HG03520 (cell line): Measurements from ENCODE around the gene PTCD2.

ENCODE experiments used
- ATAC-seq: cut with Tn5 transposase; IDR thresholded peaks from one replicate; pipeline ENCODE4 v1.9.1; 2021; ENCODE audit warnings: mild to moderate bottlenecking, moderate library complexity; ENCODE audit not compliant: unreplicated experiment

Gene PTCD2, protein sequence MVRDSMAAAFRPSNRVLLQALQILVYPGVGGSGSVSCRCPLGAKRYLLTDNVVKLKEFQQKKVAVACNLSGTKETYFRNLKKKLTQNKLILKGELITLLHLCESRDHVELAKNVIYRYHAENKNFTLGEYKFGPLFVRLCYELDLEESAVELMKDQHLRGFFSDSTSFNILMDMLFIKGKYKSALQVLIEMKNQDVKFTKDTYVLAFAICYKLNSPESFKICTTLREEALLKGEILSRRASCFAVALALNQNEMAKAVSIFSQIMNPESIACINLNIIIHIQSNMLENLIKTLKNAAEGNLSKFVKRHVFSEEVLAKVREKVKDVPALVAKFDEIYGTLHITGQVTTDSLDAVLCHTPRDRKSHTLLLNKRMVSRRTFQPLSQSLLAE

DNA sequence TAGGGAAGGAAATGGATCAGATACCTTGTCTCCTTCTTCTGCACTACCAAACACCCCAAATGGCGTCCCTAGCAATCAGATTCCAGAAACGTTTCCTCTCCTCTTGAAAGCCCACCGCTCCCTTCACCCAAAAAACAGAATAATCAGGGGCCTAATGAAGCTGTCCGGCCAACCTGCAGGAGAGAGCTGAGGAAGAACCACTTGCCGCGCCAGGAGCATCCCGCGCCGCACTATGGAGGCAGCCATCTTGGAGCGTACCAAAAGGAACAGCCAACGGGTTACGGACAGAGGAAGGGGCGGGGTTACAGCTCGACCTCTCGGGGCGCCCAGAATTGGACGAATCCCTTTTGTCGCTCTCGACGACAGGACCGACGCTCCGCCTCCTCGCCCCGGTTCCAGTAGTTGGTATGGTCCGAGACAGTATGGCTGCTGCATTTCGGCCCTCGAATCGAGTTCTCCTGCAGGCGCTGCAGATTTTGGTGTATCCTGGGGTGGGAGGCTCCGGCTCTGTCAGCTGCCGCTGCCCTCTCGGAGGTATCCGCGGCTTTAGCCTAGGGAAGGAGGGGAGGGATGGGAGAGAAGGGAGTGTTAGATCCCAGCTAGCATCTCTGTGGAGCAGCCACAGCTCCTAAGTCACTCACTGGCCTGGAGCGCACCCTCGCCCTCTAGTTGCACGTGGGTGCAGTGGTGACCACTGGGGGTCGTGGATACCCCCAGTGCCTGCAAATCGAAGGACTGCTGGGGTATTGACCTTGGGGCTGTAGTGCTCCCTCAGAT, at the start of gene PTCD2, which contains the start of gene MRPS27:
PTCD2 (plus strand) TSS at position 398 of the 777 bp plus-strand sequence; CDS start at position 408, 10 bp downstream.
MRPS27 (minus strand) TSS at position 265 of the 777 bp plus-strand sequence; CDS start at position 246, 19 bp downstream.
- peak; percentile 97 for ATAC-seq

DNA sequence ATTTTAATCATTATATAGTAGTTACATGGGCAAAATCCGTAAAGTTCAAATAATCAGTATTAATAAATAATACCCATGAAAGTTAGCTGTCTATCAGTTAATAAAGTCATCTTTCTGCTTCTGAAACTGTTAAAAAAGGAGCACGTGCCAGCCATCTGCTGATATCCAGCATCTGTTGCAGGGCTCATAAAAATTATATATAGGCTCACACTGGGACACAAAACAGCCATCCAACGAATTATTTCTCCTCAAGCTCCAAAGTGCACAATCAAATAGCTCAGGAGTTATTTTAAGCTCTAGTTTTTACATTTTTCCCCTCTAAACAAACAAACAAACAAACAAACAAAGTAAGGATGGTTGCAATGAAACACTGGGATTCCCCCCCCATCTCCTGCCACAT, 48.5 kb upstream of the PTCD2 start:
- ATAC-seq: no peak

DNA sequence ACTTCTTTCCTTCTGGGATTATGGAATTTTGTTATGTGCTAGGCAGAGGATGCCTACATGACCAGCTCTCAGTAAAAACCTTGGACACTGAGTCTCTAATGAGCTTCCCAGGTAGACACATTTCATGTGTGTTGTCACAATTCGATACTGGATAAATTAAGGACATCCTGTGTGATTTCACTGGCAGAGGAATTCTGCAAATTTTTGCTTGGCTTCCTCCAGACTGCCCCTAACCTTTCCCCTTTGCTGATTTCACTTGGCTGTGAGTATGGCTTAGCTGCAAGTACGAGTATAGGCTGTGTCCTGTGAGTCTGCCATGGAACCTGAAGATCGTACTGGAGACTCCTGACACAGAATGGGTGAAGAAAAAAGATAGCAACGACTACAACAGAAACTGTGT, 47.8 kb upstream of the PTCD2 start:
- no peak for ATAC-seq

DNA sequence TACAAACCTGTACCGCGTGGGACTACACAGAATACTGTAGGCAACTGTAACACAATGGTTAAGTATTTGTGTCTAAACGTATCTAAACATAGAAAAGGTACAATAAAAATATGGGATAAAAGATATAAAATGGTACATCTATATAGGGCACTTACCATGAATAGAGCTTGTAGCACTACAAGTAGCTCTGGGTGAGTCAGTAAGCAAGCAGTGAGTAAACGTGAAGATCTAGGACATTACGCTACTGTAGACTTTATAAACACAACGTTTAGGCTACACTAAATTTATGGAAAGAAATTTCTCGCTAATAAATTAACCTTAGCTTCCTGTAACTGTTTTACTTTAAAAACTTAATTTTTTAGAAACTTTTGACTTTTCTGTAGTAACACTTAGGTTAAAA, 46.6 kb upstream of the PTCD2 start:
- ATAC-seq: no peak

DNA sequence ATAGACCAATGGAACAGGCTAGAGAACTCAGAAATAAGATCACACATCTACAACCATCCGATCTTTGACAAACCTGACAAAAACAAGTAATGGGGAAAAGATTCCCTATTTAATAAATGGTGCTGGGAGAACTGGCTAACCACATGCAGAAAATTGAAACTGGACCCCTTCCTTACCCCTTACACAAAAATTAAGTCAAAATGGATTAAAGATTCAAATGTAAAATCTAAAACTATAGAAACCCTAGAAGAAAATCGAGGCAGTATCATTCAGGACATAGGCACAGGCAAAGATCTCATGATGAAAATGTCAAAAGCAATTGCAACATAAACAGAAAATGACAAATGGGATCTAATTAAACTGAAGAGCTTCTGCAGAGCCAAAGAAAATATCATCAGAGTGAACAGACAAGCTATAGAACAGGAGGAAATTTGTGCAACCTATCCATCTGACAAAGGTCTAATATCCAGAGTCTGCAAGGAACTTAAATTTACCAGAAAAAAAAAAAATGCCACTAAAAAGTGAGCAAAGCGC, 43.9 kb upstream of the PTCD2 start:
- no peak for ATAC-seq

DNA sequence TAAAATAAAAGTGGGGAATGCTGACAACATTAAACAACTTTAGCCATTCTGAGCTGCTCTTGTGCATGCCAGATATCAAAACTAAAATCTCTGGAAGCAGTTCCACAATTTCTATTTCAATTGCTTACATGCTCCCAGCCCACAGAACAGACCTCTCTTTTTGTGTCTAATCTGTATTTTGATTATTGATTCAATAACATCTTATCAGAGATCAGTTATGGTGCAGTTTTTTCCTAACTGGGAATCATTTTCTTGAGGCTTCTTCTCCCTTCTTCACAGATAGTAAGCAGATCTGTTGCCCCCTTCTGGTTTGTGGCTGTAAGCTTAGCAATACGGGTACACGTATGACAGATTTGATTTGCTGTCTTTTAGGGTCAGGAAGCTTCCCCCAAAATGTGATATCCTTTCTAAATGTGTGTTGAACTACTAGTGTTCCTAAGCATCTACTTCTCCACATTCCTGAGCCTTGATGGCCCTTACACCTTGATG, 39.5 kb upstream of the PTCD2 start:
- no peak for ATAC-seq

DNA sequence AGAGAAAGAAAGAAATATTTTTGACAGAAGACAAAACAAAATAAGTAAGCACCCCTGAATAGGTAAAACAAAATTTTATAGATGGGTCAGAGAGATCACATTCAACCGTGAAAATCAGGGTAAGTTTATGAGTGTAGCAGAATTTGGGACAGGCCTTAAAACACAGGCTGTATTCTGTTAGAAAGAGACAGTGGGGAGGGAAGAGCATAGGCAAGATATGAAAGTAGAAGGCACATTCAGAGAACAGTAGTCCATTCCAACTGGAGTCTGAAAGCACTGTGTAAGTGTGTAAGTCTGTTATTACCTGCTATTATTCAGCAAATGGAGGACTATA, 38.8 kb upstream of the PTCD2 start:
- no peak for ATAC-seq

DNA sequence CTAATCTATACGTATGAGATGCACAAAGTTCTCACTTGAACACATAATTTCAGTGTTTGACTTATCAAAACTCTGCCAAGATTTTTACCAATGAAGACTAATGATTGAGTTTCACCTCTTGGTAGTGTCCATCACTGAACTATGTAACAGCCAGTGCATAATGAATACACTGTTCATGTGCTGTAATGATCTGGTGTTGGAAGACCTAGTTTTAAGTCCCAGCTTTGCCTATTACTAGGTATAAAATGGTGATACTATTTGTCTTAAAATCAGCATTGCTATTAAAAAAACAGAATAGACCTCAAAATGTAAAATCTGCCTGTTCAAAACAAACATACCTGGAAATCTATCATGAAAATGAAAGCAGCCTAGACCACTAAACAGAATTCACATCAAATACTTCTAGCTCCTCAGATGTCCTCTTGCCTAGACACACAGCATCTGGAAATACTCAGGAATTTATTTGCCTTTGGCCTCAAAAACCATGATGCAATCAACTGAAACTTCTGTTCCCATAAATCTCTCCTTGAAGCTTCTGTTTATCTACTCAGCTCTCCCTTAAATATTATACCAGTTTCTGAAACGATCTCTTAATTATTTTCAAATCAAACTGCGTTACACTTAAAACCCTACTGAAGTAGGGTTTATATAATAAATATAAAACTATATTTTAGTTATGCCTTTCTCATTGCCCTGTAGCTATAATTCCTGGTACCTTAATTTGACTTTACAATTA, 38.2 kb upstream of the PTCD2 start:
- ATAC-seq: no peak

DNA sequence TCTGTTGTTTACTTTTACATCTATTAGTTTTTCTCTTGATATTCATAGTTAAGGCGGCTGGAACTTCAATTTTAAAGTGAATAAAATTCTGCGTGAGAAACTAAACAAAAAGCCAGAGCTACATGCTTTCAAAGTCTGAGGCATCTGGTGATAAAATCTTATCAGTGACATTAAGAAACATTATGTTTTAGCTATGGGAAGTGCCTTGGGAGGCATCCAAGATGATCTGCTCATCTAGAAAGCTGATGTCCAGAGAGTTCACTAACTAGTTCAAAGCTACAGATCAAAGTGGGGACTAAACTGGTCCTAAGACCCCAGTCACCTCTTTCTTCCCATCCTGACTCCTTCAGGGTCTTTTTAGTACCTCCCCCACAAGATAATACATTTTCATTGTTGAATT, 37.3 kb upstream of the PTCD2 start:
- no peak for ATAC-seq

DNA sequence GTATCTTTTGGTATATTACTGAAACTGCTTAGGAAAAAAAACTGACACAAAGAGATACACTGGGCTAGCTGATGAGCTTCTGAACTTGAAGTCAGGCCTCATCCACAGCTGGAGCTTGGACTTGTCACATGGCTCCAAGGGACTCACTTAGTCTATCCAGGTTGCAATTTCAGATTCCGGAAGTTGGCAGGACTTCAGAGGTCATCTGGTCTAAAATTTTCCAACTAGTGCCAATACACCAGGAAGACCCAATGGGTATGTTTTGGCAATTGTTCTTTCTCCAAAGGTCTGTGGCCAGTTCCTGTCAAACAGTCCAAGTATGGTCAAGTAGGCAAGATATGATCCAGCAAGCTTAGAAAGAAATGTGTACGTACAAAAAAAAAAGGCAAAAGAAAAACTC, 36.8 kb upstream of the PTCD2 start:
- no peak for ATAC-seq

DNA sequence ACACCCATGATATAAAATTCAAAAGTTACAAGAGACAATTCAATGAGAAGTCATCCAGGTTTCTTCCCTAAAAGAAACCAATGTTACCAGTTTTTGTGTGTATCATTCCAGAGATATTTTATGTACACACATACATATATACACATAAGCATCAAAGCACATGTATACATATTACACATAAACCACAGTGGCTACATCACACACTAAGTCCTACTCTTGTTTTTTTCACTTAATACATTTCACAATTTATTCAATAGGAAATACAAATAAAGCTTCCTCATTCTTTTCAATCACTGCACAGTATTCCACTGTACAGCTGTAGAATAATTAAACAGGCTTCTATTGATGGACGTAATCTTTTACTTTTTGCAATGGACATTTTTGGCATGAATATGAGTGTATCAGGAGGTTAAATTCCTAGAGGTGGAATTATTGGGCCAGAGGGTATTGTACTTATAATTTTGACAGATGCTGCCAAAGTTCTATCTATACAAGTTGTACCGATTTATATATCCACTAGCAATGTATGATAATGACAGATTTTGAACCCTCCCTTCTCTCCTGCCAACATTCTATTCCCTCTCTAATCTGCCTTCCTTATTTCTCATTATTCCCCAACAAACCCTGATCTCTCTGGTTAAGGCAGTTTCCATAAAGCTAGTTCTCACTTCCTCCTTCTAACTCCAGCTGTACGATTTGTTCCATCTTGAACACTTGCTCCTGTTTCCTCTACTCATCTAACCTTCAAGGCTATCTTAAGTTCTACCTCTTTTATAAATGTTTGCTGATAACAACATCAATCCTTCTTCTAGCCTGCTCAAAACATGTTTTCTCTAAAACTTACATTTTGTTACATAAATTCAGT, 35.4 kb upstream of the PTCD2 start:
- ATAC-seq: no peak

DNA sequence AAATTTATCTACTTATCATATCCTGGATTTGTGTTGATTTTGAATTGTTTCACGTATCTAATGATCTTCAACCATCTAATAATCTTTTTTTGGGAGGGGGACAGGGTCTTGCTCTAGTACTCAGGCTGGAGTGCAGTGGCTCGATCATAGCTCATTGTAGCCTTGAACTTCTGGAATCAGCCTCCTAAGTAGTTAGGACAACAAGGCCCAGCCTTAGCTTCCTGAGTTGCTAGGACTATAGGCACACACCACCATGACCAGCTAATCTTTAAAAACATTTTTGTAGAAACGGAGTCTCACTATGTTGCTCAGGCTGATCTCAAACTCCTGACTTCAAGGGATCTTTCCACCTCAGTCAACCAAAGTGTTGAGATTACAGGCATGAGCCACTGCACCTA, 34.8 kb upstream of the PTCD2 start:
- ATAC-seq: no peak

DNA sequence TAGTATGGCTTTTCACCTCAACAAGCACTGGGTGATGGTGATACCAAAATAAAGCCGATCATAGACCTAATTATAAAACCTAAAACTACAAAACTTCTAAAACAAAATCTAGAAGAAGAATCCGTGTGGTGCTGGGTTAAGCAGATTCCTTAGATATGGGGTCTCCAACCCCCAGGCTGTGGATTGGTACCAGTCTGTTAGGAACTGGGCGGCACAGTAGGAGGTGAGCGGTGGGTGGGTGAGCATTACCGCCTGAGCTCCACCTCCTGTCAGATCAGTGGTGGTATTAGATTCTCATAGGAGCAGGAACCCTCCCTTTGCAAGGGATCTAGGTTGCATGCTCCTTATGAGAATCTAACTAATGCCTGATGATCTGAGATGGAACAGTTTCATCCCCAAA, 33.4 kb upstream of the PTCD2 start:
- no peak for ATAC-seq

DNA sequence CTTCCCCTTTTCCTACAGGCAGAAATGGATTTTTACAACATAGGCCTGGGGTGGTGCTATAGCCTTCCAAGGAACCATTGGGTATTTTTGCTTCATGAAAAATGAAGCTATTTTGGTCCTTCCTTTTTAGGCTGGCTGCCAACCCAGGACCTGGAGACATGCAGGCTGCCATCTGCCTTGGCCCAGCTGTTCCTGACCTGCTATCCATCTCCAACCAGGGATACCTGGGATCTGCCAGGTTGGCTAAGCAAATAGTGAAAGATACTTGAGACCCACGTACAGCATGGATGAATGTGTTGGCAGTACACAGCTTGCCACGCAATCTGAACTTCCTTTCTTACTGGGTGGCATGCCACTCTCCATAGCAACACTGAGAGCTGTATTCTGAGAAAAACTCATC, 31.2 kb upstream of the PTCD2 start:
- ATAC-seq: no peak

DNA sequence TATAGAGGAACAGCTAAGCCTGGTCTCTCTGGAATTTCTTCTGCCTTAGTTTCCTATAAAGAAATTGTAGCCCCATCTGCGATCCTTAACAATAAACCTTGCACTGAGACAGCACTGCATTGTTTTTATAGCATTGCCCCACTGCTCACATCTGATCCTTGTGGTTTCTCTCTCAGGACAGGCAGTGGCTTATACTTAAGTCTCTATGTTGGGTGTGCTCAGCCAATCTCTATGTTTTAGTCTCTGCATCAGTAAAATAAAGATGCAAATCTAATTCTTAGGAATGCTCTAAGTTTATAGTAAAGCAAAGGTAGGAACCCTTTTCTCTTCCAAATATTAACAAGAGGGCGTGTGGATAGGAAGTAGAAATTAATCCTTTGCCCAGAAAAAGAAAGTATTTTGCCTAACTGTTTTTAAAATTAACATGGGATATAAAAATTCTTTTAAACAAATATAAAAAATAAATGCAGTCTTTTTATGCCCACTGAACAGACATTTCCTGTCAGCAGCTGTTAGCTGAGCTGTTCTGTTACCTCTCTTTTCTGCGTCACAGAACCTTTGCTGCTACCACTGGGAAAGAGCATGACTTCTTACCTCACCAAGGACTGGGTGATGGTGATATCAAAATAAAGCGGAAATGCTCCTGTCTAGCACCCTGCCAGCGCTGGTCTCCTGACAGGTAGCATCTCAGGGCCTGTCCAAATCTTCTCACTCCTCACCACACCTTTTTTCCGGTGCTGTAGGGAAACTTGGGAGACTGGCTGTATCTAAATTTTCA, 29.6 kb upstream of the PTCD2 start:
- no peak for ATAC-seq

DNA sequence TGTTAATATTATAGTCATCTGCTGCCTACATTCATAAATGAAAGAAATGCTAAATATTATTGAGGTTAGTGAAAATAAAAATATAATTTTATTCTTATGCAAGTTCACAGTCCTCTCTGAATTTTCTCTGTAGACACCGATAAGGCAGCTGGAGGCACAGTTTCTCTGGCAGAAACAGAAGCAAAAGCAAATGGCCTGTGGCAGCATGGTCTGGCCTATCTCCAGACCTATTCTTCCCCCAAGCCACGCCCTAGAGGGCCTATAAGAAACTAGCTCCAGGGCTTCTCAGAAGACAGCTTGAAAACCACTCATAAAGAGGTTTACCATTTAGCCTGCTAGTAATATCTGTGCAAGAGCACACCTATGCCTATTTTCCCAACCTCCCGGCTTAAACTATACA, 28.6 kb upstream of the PTCD2 start:
- ATAC-seq: no peak

DNA sequence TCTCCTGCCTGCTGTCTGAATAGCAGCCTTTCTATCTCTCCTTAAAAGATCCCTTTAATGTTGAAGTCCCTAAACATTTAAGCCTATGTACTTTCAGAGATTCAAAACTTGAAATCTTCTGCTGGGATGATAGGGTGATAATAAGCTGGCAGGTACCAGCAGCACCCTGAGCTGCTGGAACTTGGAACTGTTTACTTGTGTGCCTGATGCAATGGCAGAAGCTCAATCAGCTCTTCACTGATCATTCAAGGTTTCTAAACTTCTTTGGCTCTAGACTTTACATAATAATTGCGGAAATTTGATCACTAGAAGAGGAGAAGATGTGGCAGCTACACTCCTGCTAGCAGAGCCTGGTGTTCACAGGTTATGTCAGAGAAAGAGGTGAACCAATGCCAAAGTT, 27.8 kb upstream of the PTCD2 start:
- ATAC-seq: no peak

DNA sequence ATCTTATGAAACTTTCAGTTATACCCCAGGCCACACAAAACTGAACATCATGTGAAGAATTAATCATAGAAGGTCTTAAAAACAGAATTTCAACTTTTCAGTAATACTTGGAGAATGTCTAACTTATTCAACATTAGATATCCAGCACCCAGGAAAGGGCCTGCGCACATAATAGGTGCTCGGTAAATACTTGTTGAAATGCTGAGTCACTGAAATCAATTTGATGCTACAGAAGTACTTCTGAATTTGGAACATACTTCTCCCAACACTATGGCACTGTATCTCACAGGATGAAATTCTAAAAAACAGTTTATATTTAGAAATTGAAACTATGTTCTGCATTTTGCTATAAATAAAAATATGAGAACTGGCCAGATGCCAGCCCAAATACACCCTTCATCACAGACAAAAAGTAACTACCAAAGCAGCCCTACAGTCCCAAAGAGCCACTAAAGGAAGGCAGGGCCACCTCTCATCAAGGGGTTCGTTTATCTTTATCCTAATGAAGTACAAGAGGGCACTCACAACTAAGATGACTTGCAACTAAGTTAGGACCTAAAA, 26.6 kb upstream of the PTCD2 start:
- no peak for ATAC-seq

DNA sequence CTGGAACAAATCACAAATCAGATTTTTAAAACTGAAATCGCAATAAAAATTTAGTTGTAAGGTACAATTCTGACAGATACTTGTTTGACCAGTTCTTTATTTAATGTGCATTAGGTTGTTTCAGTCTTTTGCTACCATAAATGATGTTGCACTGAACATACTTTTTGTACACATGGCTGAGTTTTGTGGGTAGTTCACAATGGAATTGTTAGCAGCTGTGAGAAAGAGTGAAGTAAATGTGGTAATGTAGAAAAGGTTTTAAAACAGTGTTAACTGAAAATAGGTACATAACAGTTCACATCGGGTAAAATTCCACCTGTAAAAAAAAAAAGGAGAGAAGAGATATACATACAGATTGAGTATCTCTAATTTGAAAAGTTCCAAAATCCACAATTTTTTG, 25.7 kb upstream of the PTCD2 start:
- ATAC-seq: no peak
